Vagina (tissue), 2 donors: ENCODE results near the gene SIAH3. TPM values are rescaled to one million over a fixed set of nuclear protein-coding genes. Genes with fewer than 3 reads are reported as not detected.

Experiments
- DNase-seq, 2 donors: peaks; one replicate each; pipeline ENCODE4 v3.0.0-alpha.2; 2017; ENCODE audit errors: extremely low spot score in 2 of 2
- H3K27ac ChIP-seq: fragments of 200-600 bp; sonication (generic); one replicate; pipeline ENCODE4 v1.5.1; 2019
- H3K27me3 ChIP-seq: fragments of 200-600 bp; sonication (generic); one replicate; pipeline ENCODE4 v1.5.1; 2019
- H3K36me3 ChIP-seq, 2 donors: fragments of 200-600 bp; sonication (generic); one replicate each; pipeline ENCODE4 v1.5.1; 2017 to 2019
- H3K4me1 ChIP-seq: fragments of 200-600 bp; sonication (generic); one replicate; pipeline ENCODE4 v1.5.1; 2019
- H3K4me3 ChIP-seq, 2 donors: fragments of 200-600 bp; sonication (generic); 1 replicate in 1 of 2; 2 replicates in 1 of 2; pipeline ENCODE4 v1.5.1; 2016 to 2019
- H3K9me3 ChIP-seq: fragments of 200-600 bp; sonication (generic); one replicate; pipeline ENCODE4 v1.5.1; 2019
- CTCF ChIP-seq, 3 experiments: fragments of 450-650 bp in 2 of 3; fragments of 200-600 bp in 1 of 3; sonication (generic) in 1 of 3; IDR thresholded peaks; one replicate each; pipeline ENCODE4 v1.5.1; 2017 to 2019; ENCODE audit warnings: antibody characterized with exemption in 3 of 3, mild to moderate bottlenecking in 2 of 3, moderate library complexity in 2 of 3
- POLR2A ChIP-seq, 2 donors: fragments of 450-650 bp; IDR thresholded peaks; one replicate each; pipeline ENCODE4 v1.6.1; 2017; ENCODE audit warnings: antibody characterized with exemption in 2 of 2, mild to moderate bottlenecking in 2 of 2, moderate library complexity in 2 of 2
- POLR2AphosphoS5 ChIP-seq, 2 donors: sonication (generic); formaldehyde crosslinking; IDR thresholded peaks; one replicate each; pipeline ENCODE4 v1.9.0; 2017; ENCODE audit warnings: antibody characterized with exemption in 2 of 2, mild to moderate bottlenecking in 2 of 2, low read depth in 1 of 2; ENCODE audit not compliant: insufficient read depth in 1 of 2
- intact Hi-C: fragments of 100-400 bp; cut with DNase I; formaldehyde crosslinking; loops from one replicate; pipeline ENCODE4 v1.15.1; 2023
- total RNA-seq: library from RNA; depleted of rRNA; stranded (reverse); fragments of >200 nt; gene quantifications from one replicate; pipeline ENCODE4 v1.2.3, GENCODE V29; 2016

Gene SIAH3
- total RNA-seq, 1 donor from 2014 or later: not detected

GRCh38 chr13:45892513-45892912, 41.0 kb upstream of the SIAH3 start:
- Histone ChIP-seq H3K27me3 (no peaks in the 10 kb centered on the region), H3K27ac (no peak overlapping the region), H3K36me3 (no peaks in the 10 kb centered on the region), H3K4me1 (peaks cover 8% of the 10 kb centered on the region), H3K9me3 (no peaks in the 10 kb centered on the region), H3K4me3 (no peak overlapping the region)
- no peak for TF ChIP-seq POLR2A (IDR thresholded peaks at IDR 0.05)
- TF ChIP-seq CTCF (IDR thresholded peaks at IDR 0.05): no peak
- TF ChIP-seq POLR2AphosphoS5 (IDR thresholded peaks at IDR 0.05; ENCODE audit: insufficient read depth in 1 of 2, low read depth in 1 of 2): no peak
- no peak for DNase-seq
- intact Hi-C loops: no loop called here

- intact Hi-C loops: no loop called here
- no peak overlapping the region for H3K27ac ChIP-seq
- no peaks in the 10 kb centered on the region for H3K27me3 ChIP-seq
- no peaks in the 10 kb centered on the region for H3K9me3 ChIP-seq
- DNase-seq: no peak
- TF ChIP-seq POLR2A (IDR thresholded peaks at IDR 0.05): no peak
- no peak for TF ChIP-seq CTCF (IDR thresholded peaks at IDR 0.05)
- TF ChIP-seq POLR2AphosphoS5 (IDR thresholded peaks at IDR 0.05; ENCODE audit: insufficient read depth in 1 of 2, low read depth in 1 of 2): no peak
- no peaks in the 10 kb centered on the region for H3K36me3 ChIP-seq
- H3K4me3 ChIP-seq: no peak overlapping the region
- H3K4me1 ChIP-seq: no peaks in the 10 kb centered on the region
Measured at GRCh38 chr13:45889590-45890243, 38.2 kb upstream of the SIAH3 start.

GRCh38 chr13:45886466-45886865, 34.9 kb upstream of the SIAH3 start:
- no peak overlapping the region for H3K27ac ChIP-seq
- DNase-seq: no peak
- H3K36me3 ChIP-seq: no peaks in the 10 kb centered on the region
- no peaks in the 10 kb centered on the region for H3K9me3 ChIP-seq
- H3K4me1 ChIP-seq: no peaks in the 10 kb centered on the region
- no peaks in the 10 kb centered on the region for H3K27me3 ChIP-seq
- TF ChIP-seq POLR2AphosphoS5 (IDR thresholded peaks at IDR 0.05; ENCODE audit: insufficient read depth in 1 of 2, low read depth in 1 of 2): no peak
- TF ChIP-seq POLR2A (IDR thresholded peaks at IDR 0.05): no peak
- TF ChIP-seq CTCF (IDR thresholded peaks at IDR 0.05): no peak
- intact Hi-C loops: no loop called here
- no peak overlapping the region for H3K4me3 ChIP-seq

- intact Hi-C loops: no loop called here
- Histone ChIP-seq H3K27ac (no peak overlapping the region), H3K4me1 (no peaks in the 10 kb centered on the region), H3K9me3 (no peaks in the 10 kb centered on the region), H3K4me3 (no peak overlapping the region), H3K27me3 (no peaks in the 10 kb centered on the region), H3K36me3 (no peaks in the 10 kb centered on the region)
- DNase-seq: no peak
- TF ChIP-seq POLR2A (IDR thresholded peaks at IDR 0.05) (no peak), POLR2AphosphoS5 (IDR thresholded peaks at IDR 0.05; ENCODE audit: insufficient read depth in 1 of 2, low read depth in 1 of 2) (no peak), CTCF (IDR thresholded peaks at IDR 0.05) (no peak)
Measured at GRCh38 chr13:45885194-45885593, 33.6 kb upstream of the SIAH3 start.

GRCh38 chr13:45882626-45883025, 31.1 kb upstream of the SIAH3 start:
- intact Hi-C loops: no loop called here
- no peaks in the 10 kb centered on the region for H3K9me3 ChIP-seq
- no peak overlapping the region for H3K27ac ChIP-seq
- TF ChIP-seq POLR2A (IDR thresholded peaks at IDR 0.05) (no peak), POLR2AphosphoS5 (IDR thresholded peaks at IDR 0.05; ENCODE audit: insufficient read depth in 1 of 2, low read depth in 1 of 2) (no peak), CTCF (IDR thresholded peaks at IDR 0.05) (no peak)
- H3K27me3 ChIP-seq: no peaks in the 10 kb centered on the region
- H3K4me1 ChIP-seq: no peaks in the 10 kb centered on the region
- H3K4me3 ChIP-seq: no peak overlapping the region
- H3K36me3 ChIP-seq: no peaks in the 10 kb centered on the region
- DNase-seq: no peak
